GM10248 (cell line): ENCODE measurements around the gene FBRSL1.

Source experiments
- CTCF ChIA-PET: fragments of 300-600 bp; sonication (Branson Sonifier 250); formaldehyde crosslinking; extraction: SDS; loops from one replicate; lab custom pipeline; 2021; ENCODE audit warnings: antibody characterized with exemption; lab: Yijun Ruan, JAX
- POLR2A ChIA-PET: fragments of 350-650 bp; sonication (Branson Sonifier 250); formaldehyde crosslinking; extraction: SDS; loops from one replicate; lab custom pipeline; 2020; ENCODE audit warnings: antibody characterized with exemption; lab: Yijun Ruan, JAX
- DNase-seq: peaks from one replicate; pipeline ENCODE4 v3.0.0; 2012; ENCODE audit errors: extremely low spot score
- CTCF ChIP-seq: IDR thresholded peaks from 2 replicates; pipeline ENCODE4 v1.5.1; 2012; ENCODE audit warnings: mild to moderate bottlenecking, low read depth; ENCODE audit errors: extremely low read depth, missing control alignments, control extremely low read depth

FBRSL1 gene

GRCh38 chr12:132491761-132492378, 1.9 kb downstream of the FBRSL1 start:
- CTCF ChIA-PET = interaction anchor here (1.0 to 1.6 kb wide), 2 partner anchors 32 to 69 kb away, joined by 3 to 8 read pairs; no protein-coding TSS in a partner anchor
- no peak for DNase-seq
- TF ChIP-seq CTCF = no peak
- POLR2A ChIA-PET = no interaction called here

GRCh38 chr12:132492522-132492921, 2.6 kb downstream of the FBRSL1 start:
- DNase-seq = peak; percentile 55
- ChIA-PET POLR2A (no interaction called here), CTCF (interaction anchor here (1.6 kb wide), 1 partner anchor 31 kb away, joined by 8 read pairs; no protein-coding TSS in a partner anchor)
- TF ChIP-seq CTCF = no peak

- no peak for DNase-seq
- ChIA-PET POLR2A (no interaction called here), CTCF (interaction anchor here (1.6 kb wide), 1 partner anchor 31 kb away, joined by 8 read pairs; no protein-coding TSS in a partner anchor)
- no peak for TF ChIP-seq CTCF
Observed at GRCh38 chr12:132492951-132493350, 3.0 kb downstream of the FBRSL1 start.

GRCh38 chr12:132493482-132494178, 3.7 kb downstream of the FBRSL1 start:
- no peak for DNase-seq
- no peak for TF ChIP-seq CTCF
- POLR2A ChIA-PET = no interaction called here
- CTCF ChIA-PET = no interaction called here

GRCh38 chr12:132494294-132495164, 4.6 kb downstream of the FBRSL1 start:
- TF ChIP-seq CTCF = no peak
- ChIA-PET CTCF (no interaction called here), POLR2A (no interaction called here)
- no peak for DNase-seq

GRCh38 chr12:132495165-132495544, 5.2 kb downstream of the FBRSL1 start:
- ChIA-PET CTCF (no interaction called here), POLR2A (no interaction called here)
- DNase-seq = no peak
- TF ChIP-seq CTCF = no peak
